Hepatocyte (in vitro differentiated cells): ENCODE measurements around the gene RTL9. TPM values are rescaled to one million over a fixed set of nuclear protein-coding genes. Genes with fewer than 3 reads are reported as not detected.

Source experiments
- DNase-seq: peaks from one replicate; pipeline ENCODE4 v3.0.0-alpha.2; 2016; ENCODE audit warnings: low spot score
- H2AFZ ChIP-seq: fragments of 200-600 bp; sonication (generic); 2 replicates; pipeline ENCODE4 v1.6.0; 2016; ENCODE audit warnings: antibody characterized with exemption, mild to moderate bottlenecking
- H3K27ac ChIP-seq: fragments of 200-600 bp; sonication (generic); 2 replicates; pipeline ENCODE4 v1.5.1; 2016; ENCODE audit warnings: mild to moderate bottlenecking
- H3K27me3 ChIP-seq: fragments of 200-600 bp; sonication (generic); 2 replicates; pipeline ENCODE4 v1.6.1; 2016
- H3K36me3 ChIP-seq: fragments of 200-600 bp; sonication (generic); replicated peaks from 2 replicates; pipeline ENCODE4 v1.5.1; 2016; ENCODE audit warnings: low read depth; ENCODE audit not compliant: insufficient read depth
- H3K4me1 ChIP-seq: fragments of 200-600 bp; sonication (generic); 2 replicates; pipeline ENCODE4 v1.5.1; 2016; ENCODE audit warnings: mild to moderate bottlenecking, moderate library complexity; ENCODE audit not compliant: insufficient read depth
- H3K4me2 ChIP-seq: fragments of 200-600 bp; sonication (generic); 2 replicates; pipeline ENCODE4 v1.6.0; 2016
- H3K4me3 ChIP-seq: fragments of 200-600 bp; sonication (generic); 2 replicates; pipeline ENCODE4 v1.5.1; 2016; ENCODE audit warnings: mild to moderate bottlenecking
- H3K79me2 ChIP-seq: fragments of 200-600 bp; sonication (generic); 2 replicates; pipeline ENCODE4 v1.6.0; 2017; ENCODE audit warnings: mild to moderate bottlenecking
- H3K9me2 ChIP-seq: fragments of 200-600 bp; sonication (generic); replicated peaks from 2 replicates; pipeline ENCODE4 v1.6.0; 2017; ENCODE audit warnings: mild to moderate bottlenecking; ENCODE audit not compliant: insufficient read depth
- H3K9me3 ChIP-seq: fragments of 200-600 bp; sonication (generic); 2 replicates; pipeline ENCODE4 v1.5.1; 2016; ENCODE audit warnings: low read depth, mild to moderate bottlenecking
- H4K20me1 ChIP-seq: fragments of 200-600 bp; sonication (generic); 2 replicates; pipeline ENCODE4 v1.6.0; 2016; ENCODE audit warnings: mild to moderate bottlenecking; ENCODE audit not compliant: insufficient read depth, poor library complexity, severe bottlenecking
- CTCF ChIP-seq: fragments of 200-600 bp; sonication (generic); IDR thresholded peaks from 2 replicates; pipeline ENCODE4 v1.5.1; 2016; ENCODE audit warnings: antibody characterized with exemption, mild to moderate bottlenecking; ENCODE audit not compliant: poor library complexity
- EZH2 ChIP-seq: fragments of 200-600 bp; sonication (generic); IDR thresholded peaks from 2 replicates; pipeline ENCODE4 v1.6.1; 2016; ENCODE audit warnings: antibody characterized with exemption, mild to moderate bottlenecking, borderline replicate concordance
- EZH2phosphoT487 ChIP-seq: fragments of 200-600 bp; sonication (generic); IDR thresholded peaks from one replicate; pipeline ENCODE4 v1.6.1; 2018; ENCODE audit warnings: antibody characterized with exemption, mild to moderate bottlenecking, low read depth, moderate library complexity; ENCODE audit not compliant: unreplicated experiment, severe bottlenecking
- WGBS: methylation state at CpG from one replicate; pipeline ENCODE4 v1.1.6; 2016; ENCODE audit warnings: low lambda C conversion rate; ENCODE audit errors: missing lambda C conversion rate; 5-methylcytosine and 5-hydroxymethylcytosine counted together
- polyA plus RNA-seq: library from polyadenylated mRNA; unstranded; fragments of >200 nt; fragmentation: Nextera tagmentation; extraction: Ambion mirVana; gene quantifications from 2 replicates; pipeline ENCODE4 v1.2.1, GENCODE V29; 2016
- total RNA-seq: library from RNA; depleted of rRNA; stranded (reverse); fragments of >200 nt; gene quantifications from 2 replicates; pipeline ENCODE4 v1.2.3, GENCODE V29; 2014

Gene RTL9
- 2.7 and 2.9 TPM in 2 replicates for total RNA-seq
- polyA plus RNA-seq: 0.65 and 1.3 TPM in 2 replicates

- no peaks in the 10 kb centered on the region for H3K9me2 ChIP-seq
- WGBS: 77% methylated on average over 2 of the region's 2 CpGs
- no peaks in the 10 kb centered on the region for H3K4me1 ChIP-seq
- TF ChIP-seq EZH2 (no peak), CTCF (no peak), EZH2phosphoT487 (no peak)
- DNase-seq: no peak
- H3K4me2 ChIP-seq: no peak within 1 kb of the TSS
- H3K9me3 ChIP-seq: no peaks in the 10 kb centered on the region
- no peak within 1 kb of the TSS for H3K4me3 ChIP-seq
- no peaks in the 10 kb centered on the region for H3K27me3 ChIP-seq
- H3K27ac ChIP-seq: no peak within 1 kb of the TSS
- no peaks in the 10 kb centered on the region for H3K36me3 ChIP-seq
- H3K79me2 ChIP-seq: no peaks in the 10 kb centered on the region
- no peak within 1 kb of the TSS for H2AFZ ChIP-seq
- no peaks in the 10 kb centered on the region for H4K20me1 ChIP-seq
Measured at GRCh38 chrX:110358548-110358947, at the start of gene RTL9. TSS of gene RTL9 (plus strand) at chrX:110358848. CDS start at chrX:110450618, 91,770 bp downstream.

GRCh38 chrX:110310000-110310790, 48.5 kb upstream of the RTL9 start:
- H3K27me3 ChIP-seq: no peaks in the 10 kb centered on the region
- H2AFZ ChIP-seq: no peak overlapping the region
- H3K79me2 ChIP-seq: peaks cover 76% of the 10 kb centered on the region
- no peak for DNase-seq
- no peaks in the 10 kb centered on the region for H4K20me1 ChIP-seq
- no peaks in the 10 kb centered on the region for H3K36me3 ChIP-seq
- peak overlapping the region; percentile 10 for H3K4me2 ChIP-seq
- H3K4me1 ChIP-seq: no peaks in the 10 kb centered on the region
- TF ChIP-seq EZH2phosphoT487: no peak
- no peak overlapping the region for H3K4me3 ChIP-seq
- WGBS: 72% methylated on average over 1 of the region's 1 CpG
- H3K9me2 ChIP-seq: no peaks in the 10 kb centered on the region
- H3K9me3 ChIP-seq: no peaks in the 10 kb centered on the region
- H3K27ac ChIP-seq: no peak overlapping the region

GRCh38 chrX:110310896-110311295, 47.8 kb upstream of the RTL9 start:
- H3K9me3 ChIP-seq: no peaks in the 10 kb centered on the region
- H3K4me3 ChIP-seq: no peak overlapping the region
- H3K36me3 ChIP-seq: no peaks in the 10 kb centered on the region
- peak; percentile 6 for DNase-seq
- TF ChIP-seq EZH2 (no peak), CTCF (no peak), EZH2phosphoT487 (no peak)
- peak overlapping the region; percentile 10 for H3K4me2 ChIP-seq
- no peaks in the 10 kb centered on the region for H3K9me2 ChIP-seq
- no peaks in the 10 kb centered on the region for H3K4me1 ChIP-seq
- H3K79me2 ChIP-seq: peaks cover 81% of the 10 kb centered on the region
- H4K20me1 ChIP-seq: no peaks in the 10 kb centered on the region
- WGBS: 36% methylated on average over 1 of the region's 1 CpG
- H3K27ac ChIP-seq: no peak overlapping the region
- H3K27me3 ChIP-seq: no peaks in the 10 kb centered on the region
- no peak overlapping the region for H2AFZ ChIP-seq

- H3K4me3 ChIP-seq: no peak overlapping the region
- H3K79me2 ChIP-seq: peaks cover 87% of the 10 kb centered on the region
- no peak overlapping the region for H3K4me2 ChIP-seq
- no peaks in the 10 kb centered on the region for H3K4me1 ChIP-seq
- no peak overlapping the region for H3K27ac ChIP-seq
- H3K36me3 ChIP-seq: no peaks in the 10 kb centered on the region
- H4K20me1 ChIP-seq: no peaks in the 10 kb centered on the region
- WGBS: 81% methylated on average over 1 of the region's 1 CpG
- H3K9me3 ChIP-seq: no peaks in the 10 kb centered on the region
- no peak for TF ChIP-seq EZH2phosphoT487
- no peak for TF ChIP-seq EZH2
- TF ChIP-seq CTCF: no peak
- H3K27me3 ChIP-seq: no peaks in the 10 kb centered on the region
- H3K9me2 ChIP-seq: no peaks in the 10 kb centered on the region
- DNase-seq: no peak
- H2AFZ ChIP-seq: no peak overlapping the region
Measured at GRCh38 chrX:110311437-110312230, 47.0 kb upstream of the RTL9 start.
